GM18870 (cell line): ENCODE data around the gene CEP120.

Experiments used
- ATAC-seq: cut with Tn5 transposase; IDR thresholded peaks from one replicate; pipeline ENCODE4 v1.9.1; 2021; ENCODE audit warnings: moderate library complexity; ENCODE audit not compliant: unreplicated experiment

Gene CEP120

GRCh38 chr5:123304777-123305316 is 118.4 kb downstream of the CEP120 start:
- ATAC-seq = no peak

- no peak for ATAC-seq
These were observed 119.4 kb downstream of the CEP120 start for GRCh38 chr5:123303802-123304201.

GRCh38 chr5:123300266-123300665 is 122.9 kb downstream of the CEP120 start:
- no peak for ATAC-seq

- no peak for ATAC-seq
These were observed 124.1 kb downstream of the CEP120 start for GRCh38 chr5:123299136-123299535.

GRCh38 chr5:123298335-123299030 is 124.7 kb downstream of the CEP120 start:
- ATAC-seq = no peak

- no peak for ATAC-seq
These were observed 125.3 kb downstream of the CEP120 start for GRCh38 chr5:123297866-123298265.

- no peak for ATAC-seq
These were observed 125.9 kb downstream of the CEP120 start for GRCh38 chr5:123297198-123297831.
